Kidney epithelial cell (primary cell): ENCODE results near the gene KRTAP10-4. TPM values are rescaled to one million over a fixed set of nuclear protein-coding genes. Genes with fewer than 3 reads are reported as not detected.

Experiments used
- DNase-seq: peaks from one replicate; pipeline ENCODE4 v3.0.0-alpha.2; 2010; ENCODE audit warnings: low read depth
- H3K27me3 ChIP-seq: 2 replicates; pipeline ENCODE4 v1.6.0; 2011; ENCODE audit warnings: low read length; ENCODE audit not compliant: control insufficient read depth, insufficient read depth
- H3K36me3 ChIP-seq: 2 replicates; pipeline ENCODE4 v1.5.1; 2011; ENCODE audit warnings: low read length; ENCODE audit not compliant: control insufficient read depth, insufficient read depth
- H3K4me3 ChIP-seq: 2 replicates; pipeline ENCODE4 v1.5.1; 2011; ENCODE audit warnings: low read depth, mild to moderate bottlenecking, control low read depth, low read length
- total RNA-seq: library from RNA; depleted of rRNA; stranded (reverse); fragments of >200 nt; gene quantifications from 2 replicates; pipeline ENCODE4 v1.2.3, GENCODE V29; 2015
- TF ChIP-seq, protein P1 (sequence below): IDR thresholded peaks from 2 replicates; pipeline ENCODE4 v1.5.1; 2011; ENCODE audit warnings: mild to moderate bottlenecking, moderate library complexity, low read length, control low read depth, inconsistent platforms; ENCODE audit not compliant: insufficient read depth, poor library complexity, severe bottlenecking

KRTAP10-4 gene
- total RNA-seq, 1 donor from 2014 or later, result not detected

DNA sequence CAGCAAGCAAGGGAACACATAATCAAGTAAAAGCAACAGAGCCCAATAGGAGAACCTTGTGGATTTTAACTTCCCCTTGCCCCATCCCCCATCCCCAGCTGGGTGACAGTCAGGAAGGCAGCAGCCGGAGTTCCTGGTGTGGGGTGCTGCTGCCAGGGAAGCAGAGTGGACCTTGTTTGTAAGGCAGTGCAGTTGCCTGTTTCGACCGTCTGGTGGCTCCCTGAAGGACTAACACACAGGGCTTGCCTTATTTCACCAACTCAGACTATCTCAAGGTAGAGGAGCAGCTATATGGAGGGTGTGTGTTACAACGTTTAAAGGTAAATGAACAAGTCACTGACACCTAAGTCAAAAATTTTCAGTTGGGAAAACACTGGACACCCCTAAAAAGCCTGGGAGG, 45.0 kb downstream of the KRTAP10-4 start:
- Histone ChIP-seq H3K36me3 (no peaks in the 10 kb centered on the region), H3K4me3 (no peak overlapping the region), H3K27me3 (peaks cover 6% of the 10 kb centered on the region)
- DNase-seq, result no peak
- TF ChIP-seq, protein P1, sequence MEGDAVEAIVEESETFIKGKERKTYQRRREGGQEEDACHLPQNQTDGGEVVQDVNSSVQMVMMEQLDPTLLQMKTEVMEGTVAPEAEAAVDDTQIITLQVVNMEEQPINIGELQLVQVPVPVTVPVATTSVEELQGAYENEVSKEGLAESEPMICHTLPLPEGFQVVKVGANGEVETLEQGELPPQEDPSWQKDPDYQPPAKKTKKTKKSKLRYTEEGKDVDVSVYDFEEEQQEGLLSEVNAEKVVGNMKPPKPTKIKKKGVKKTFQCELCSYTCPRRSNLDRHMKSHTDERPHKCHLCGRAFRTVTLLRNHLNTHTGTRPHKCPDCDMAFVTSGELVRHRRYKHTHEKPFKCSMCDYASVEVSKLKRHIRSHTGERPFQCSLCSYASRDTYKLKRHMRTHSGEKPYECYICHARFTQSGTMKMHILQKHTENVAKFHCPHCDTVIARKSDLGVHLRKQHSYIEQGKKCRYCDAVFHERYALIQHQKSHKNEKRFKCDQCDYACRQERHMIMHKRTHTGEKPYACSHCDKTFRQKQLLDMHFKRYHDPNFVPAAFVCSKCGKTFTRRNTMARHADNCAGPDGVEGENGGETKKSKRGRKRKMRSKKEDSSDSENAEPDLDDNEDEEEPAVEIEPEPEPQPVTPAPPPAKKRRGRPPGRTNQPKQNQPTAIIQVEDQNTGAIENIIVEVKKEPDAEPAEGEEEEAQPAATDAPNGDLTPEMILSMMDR, result no peak

DNA sequence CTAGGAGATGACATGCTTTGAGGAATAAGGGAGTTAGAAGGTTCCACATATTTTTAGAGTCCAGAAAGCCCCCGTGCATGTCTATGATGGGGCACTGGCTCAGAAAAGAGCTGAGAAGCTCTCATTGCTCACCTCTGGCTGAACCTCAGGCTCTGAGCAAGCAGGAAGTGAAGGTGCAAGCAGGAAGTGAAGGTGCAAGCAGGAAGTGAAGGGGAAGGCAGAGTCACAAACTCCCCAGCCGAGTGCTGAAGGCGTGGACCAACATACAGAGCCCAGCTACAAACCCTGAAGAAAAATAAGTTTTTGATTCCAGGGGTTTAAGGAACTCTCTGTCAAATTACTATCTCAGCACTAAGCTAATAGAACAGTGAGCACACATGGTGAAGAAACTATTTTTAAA, 45.4 kb downstream of the KRTAP10-4 start:
- Histone ChIP-seq H3K27me3 (peaks cover 6% of the 10 kb centered on the region), H3K4me3 (no peak overlapping the region), H3K36me3 (no peaks in the 10 kb centered on the region)
- no peak for DNase-seq
- TF ChIP-seq, protein P1, result no peak

DNA sequence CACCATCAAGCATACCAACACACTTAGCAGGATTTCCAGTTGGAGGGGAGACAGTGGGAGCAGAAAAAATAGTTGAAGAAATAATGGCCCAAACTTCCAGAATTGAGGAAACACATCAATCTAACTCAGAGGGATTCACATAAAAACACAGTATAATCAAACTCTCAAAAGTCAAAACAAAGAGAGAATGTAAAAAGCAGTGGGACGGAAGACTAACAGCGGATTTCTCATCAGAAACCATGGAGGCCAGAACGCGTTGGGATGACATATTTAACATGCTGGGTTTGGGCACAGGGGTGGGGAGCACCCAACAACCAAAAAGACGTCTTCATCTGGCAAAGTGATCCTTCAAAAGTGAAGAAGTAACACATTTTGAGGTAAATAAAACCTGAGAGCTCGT, 46.4 kb downstream of the KRTAP10-4 start:
- H3K27me3 ChIP-seq, result peaks cover 6% of the 10 kb centered on the region
- DNase-seq, result no peak
- no peaks in the 10 kb centered on the region for H3K36me3 ChIP-seq
- H3K4me3 ChIP-seq, result no peak overlapping the region
- TF ChIP-seq, protein P1, result no peak

DNA sequence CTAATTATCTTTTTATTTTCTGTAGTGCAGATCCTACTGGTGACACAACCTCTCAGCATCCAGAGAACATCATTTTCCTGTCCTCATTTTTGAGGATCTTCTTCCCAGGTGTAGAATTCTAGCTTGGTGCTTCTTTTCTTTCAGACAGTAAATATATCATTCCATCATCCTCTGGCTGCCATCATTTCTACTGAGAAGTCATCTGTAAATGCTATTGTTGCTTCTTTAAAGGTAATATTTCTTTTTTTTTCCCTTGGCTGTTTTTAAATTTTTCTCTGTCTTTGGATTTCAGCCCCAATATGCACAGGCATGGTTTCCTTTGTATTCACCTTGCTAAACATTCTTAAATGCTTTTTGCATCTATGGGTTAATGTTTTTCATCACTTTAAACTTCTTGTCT, 50.0 kb downstream of the KRTAP10-4 start:
- Histone ChIP-seq H3K36me3 (no peaks in the 10 kb centered on the region), H3K4me3 (no peak overlapping the region), H3K27me3 (no peaks in the 10 kb centered on the region)
- no peak for DNase-seq
- TF ChIP-seq, protein P1, result no peak

Other genes with a start within 250 kb of the KRTAP10-4 start
- 20.2 and 27.0 TPM in 2 replicates for gene CFAP410, start 234.3 kb upstream of the KRTAP10-4 start, total RNA-seq
- 2.8 and 2.9 TPM in 2 replicates for gene TRPM2, start 220.1 kb upstream of the KRTAP10-4 start, total RNA-seq
- 3.4 and 3.6 TPM in 2 replicates for gene LRRC3, start 118.2 kb upstream of the KRTAP10-4 start, total RNA-seq
- gene KRTAP10-1, start 33.5 kb upstream of the KRTAP10-4 start, total RNA-seq, result not detected in 2 replicates
- not detected in 2 replicates for gene KRTAP10-2, start 22.2 kb upstream of the KRTAP10-4 start, total RNA-seq
- gene KRTAP10-3, start 14.9 kb upstream of the KRTAP10-4 start, total RNA-seq, result not detected in 2 replicates
- not detected in 2 replicates for gene KRTAP10-5, start 6.9 kb downstream of the KRTAP10-4 start, total RNA-seq
- gene KRTAP10-6, start 18.8 kb downstream of the KRTAP10-4 start, total RNA-seq, result not detected in 2 replicates
- not detected in 2 replicates for gene KRTAP10-7, start 26.9 kb downstream of the KRTAP10-4 start, total RNA-seq
- gene KRTAP10-8, start 38.4 kb downstream of the KRTAP10-4 start, total RNA-seq, result not detected in 2 replicates
- not detected in 2 replicates for gene KRTAP10-9, start 53.4 kb downstream of the KRTAP10-4 start, total RNA-seq
- not detected in 2 replicates for gene KRTAP10-10, start 63.6 kb downstream of the KRTAP10-4 start, total RNA-seq
- not detected in 2 replicates for gene KRTAP10-11, start 72.7 kb downstream of the KRTAP10-4 start, total RNA-seq
- not detected in 2 replicates for gene KRTAP12-4, start 80.9 kb downstream of the KRTAP10-4 start, total RNA-seq
- gene KRTAP12-3, start 84.2 kb downstream of the KRTAP10-4 start, total RNA-seq, result not detected in 2 replicates
- not detected in 2 replicates for gene KRTAP12-2, start 93.2 kb downstream of the KRTAP10-4 start, total RNA-seq
- not detected in 2 replicates for gene KRTAP12-1, start 108.4 kb downstream of the KRTAP10-4 start, total RNA-seq
- not detected in 2 replicates for gene KRTAP10-12, start 123.4 kb downstream of the KRTAP10-4 start, total RNA-seq
- not detected in 2 replicates for gene TSPEAR, start 137.8 kb downstream of the KRTAP10-4 start, total RNA-seq
- gene UBE2G2, start 228.1 kb downstream of the KRTAP10-4 start, total RNA-seq, result 39.5 and 40.6 TPM in 2 replicates
- gene SUMO3, start 244.3 kb downstream of the KRTAP10-4 start, total RNA-seq, result 60.9 and 61.7 TPM in 2 replicates